HG03378 (cell line): ENCODE measurements around the gene SYT5.
"Not testable (repeated sequence)": the region's sequence is repeated elsewhere in the genome, so short reads cannot be mapped to it uniquely, and the experiment has no call there.

ENCODE experiments used
- ATAC-seq: cut with Tn5 transposase; IDR thresholded peaks from one replicate; pipeline ENCODE4 v1.9.1; 2021; ENCODE audit warnings: mild to moderate bottlenecking, moderate library complexity; ENCODE audit not compliant: unreplicated experiment

The SYT5 gene

GRCh38 chr19:55179606-55180484 is at the start of gene SYT5:
Gene SYT5, minus strand, starts transcription at chr19:55180289. Its CDS starts 1,248 bp downstream, at chr19:55179041.
- ATAC-seq: no peak

GRCh38 chr19:55229789-55230182 is 49.7 kb upstream of the SYT5 start:
- no peak for ATAC-seq

- ATAC-seq: no peak
Measured at GRCh38 chr19:55229145-55229788, 49.2 kb upstream of the SYT5 start.

- ATAC-seq: no peak
Measured at GRCh38 chr19:55228403-55229031, 48.4 kb upstream of the SYT5 start, which contains the start of gene TMEM86B. Gene TMEM86B, minus strand, starts transcription at chr19:55228763. Its CDS starts 22 bp downstream, at chr19:55228741.

GRCh38 chr19:55228015-55228391 is 47.9 kb upstream of the SYT5 start:
- ATAC-seq: no peak

- ATAC-seq: no peak
Measured at GRCh38 chr19:55227241-55228014, 47.3 kb upstream of the SYT5 start.

- ATAC-seq: no peak
Measured at GRCh38 chr19:55226788-55227187, 46.7 kb upstream of the SYT5 start.

GRCh38 chr19:55226273-55226672 is 46.2 kb upstream of the SYT5 start:
- no peak for ATAC-seq

- no peak for ATAC-seq
Measured at GRCh38 chr19:55225415-55225958, 45.4 kb upstream of the SYT5 start.

- not testable (repeated sequence) for ATAC-seq
Measured at GRCh38 chr19:55224679-55225414, 44.8 kb upstream of the SYT5 start.

- no peak for ATAC-seq
Measured at GRCh38 chr19:55224038-55224665, 44.1 kb upstream of the SYT5 start.

- no peak for ATAC-seq
Measured at GRCh38 chr19:55223291-55224037, 43.4 kb upstream of the SYT5 start.

- ATAC-seq: no peak
Measured at GRCh38 chr19:55220525-55220924, 40.4 kb upstream of the SYT5 start.

- ATAC-seq: no peak
Measured at GRCh38 chr19:55216461-55217198, 36.5 kb upstream of the SYT5 start.

GRCh38 chr19:55213547-55213946 is 33.5 kb upstream of the SYT5 start:
- no peak for ATAC-seq

GRCh38 chr19:55212447-55212846 is 32.4 kb upstream of the SYT5 start:
- no peak for ATAC-seq

GRCh38 chr19:55209693-55210472 is 29.8 kb upstream of the SYT5 start:
- ATAC-seq: no peak
